SK-N-MC (cell line): ENCODE data around the gene KPNA1.
"Not testable (repeated sequence)": the region's sequence is repeated elsewhere in the genome, so short reads cannot be mapped to it uniquely, and the experiment has no call there.

Experiments used
- EZH2 ChIP-seq: fragments of 200-600 bp; sonication (generic); IDR thresholded peaks from one replicate; pipeline ENCODE4 v1.6.1; 2017; ENCODE audit warnings: antibody characterized with exemption
- POLR2AphosphoS5 ChIP-seq: IDR thresholded peaks from 2 replicates; pipeline ENCODE4 v1.6.1; 2012; ENCODE audit warnings: mild to moderate bottlenecking, low read depth, low read length, borderline replicate concordance

GRCh38 chr3:122508944-122509343 is 5.8 kb downstream of the KPNA1 start:
- not testable (repeated sequence) for TF ChIP-seq EZH2, POLR2AphosphoS5
